ENCODE data around the gene PTK7.

The PTK7 gene

GRCh38 chr6:43202451-43202850 lies 126.3 kb downstream of the PTK7 start:
- no CpG with 5 or more reads among the region's 5 CpGs for WGBS, 2 donors (ENCODE audit: extremely low coverage in 2 of 2, insufficient read length in 2 of 2, insufficient replicate concordance in 1 of 2)

GRCh38 chr6:43203029-43203717 lies 127.1 kb downstream of the PTK7 start:
- no peak overlapping the region for H2BK120ac ChIP-seq (ENCODE audit: low read depth, low read length)
- no peak overlapping the region for H3K23ac ChIP-seq (ENCODE audit: low read depth, low read length, poor library complexity)
- H2BK5ac ChIP-seq (ENCODE audit: low read length), result no peak overlapping the region
- no peak overlapping the region for H4K91ac ChIP-seq (ENCODE audit: low read depth, low read length, poor library complexity)
- H2BK15ac ChIP-seq (ENCODE audit: low read length), result no peak overlapping the region
- DNase-seq (ENCODE audit: low spot score), result no peak
- peak overlapping the region; percentile 45 for H3K9ac ChIP-seq (ENCODE audit: low read depth, low read length, poor library complexity)
- H3K36me3 ChIP-seq (replicated peaks in 1 of 2; ENCODE audit: control insufficient read depth in 2 of 2, insufficient read depth in 2 of 2, low read length in 2 of 2), result peaks cover 3 to 32% of the 10 kb centered on the region in 2 donors
- no peak overlapping the region for H2AK5ac ChIP-seq (ENCODE audit: low read depth, low read length)
- no peaks in the 10 kb centered on the region for H3K79me1 ChIP-seq (ENCODE audit: low read depth, low read length)
- no peak overlapping the region for H3K27ac ChIP-seq (replicated peaks; ENCODE audit: low read length)
- 100% methylated on average over 1 of the region's 17 CpGs; no CpG with 5 or more reads in 1 of the 2 donors for WGBS, 2 donors (ENCODE audit: extremely low coverage in 2 of 2, insufficient read length in 2 of 2, insufficient replicate concordance in 1 of 2)
- H3K4ac ChIP-seq (ENCODE audit: low read length), result no peak overlapping the region
- no peak overlapping the region for H3K4me2 ChIP-seq (ENCODE audit: insufficient read depth, low read length, poor library complexity, severe bottlenecking)
- H3K27me3 ChIP-seq (ENCODE audit: control insufficient read depth in 3 of 3, insufficient read depth in 3 of 3, low read depth in 1 of 3, low read length in 3 of 3), result no peaks in the 10 kb centered on the region
- H2BK12ac ChIP-seq (ENCODE audit: low read length), result no peak overlapping the region
- H3K4me3 ChIP-seq (ENCODE audit: low read length in 2 of 2), result no peak overlapping the region
- H4K8ac ChIP-seq (ENCODE audit: low read depth, low read length), result no peak overlapping the region
- no peak overlapping the region for H3K14ac ChIP-seq (ENCODE audit: low read length)
- no peaks in the 10 kb centered on the region for H3K4me1 ChIP-seq (ENCODE audit: control insufficient read depth in 2 of 2, insufficient read depth in 1 of 2, low read depth in 1 of 2, low read length in 2 of 2)
- no peaks in the 10 kb centered on the region for H3K9me3 ChIP-seq (replicated peaks in 1 of 2; ENCODE audit: control insufficient read depth in 2 of 2, insufficient read depth in 1 of 2, low read depth in 1 of 2, low read length in 2 of 2)
- H3K18ac ChIP-seq (ENCODE audit: low read length), result no peak overlapping the region
- no peak overlapping the region for H2AFZ ChIP-seq (ENCODE audit: low read length)

More at GRCh38 chr6:43202451-43202850, 126.3 kb downstream of the PTK7 start:
- H4K91ac ChIP-seq (ENCODE audit: low read depth, low read length, poor library complexity), result no peak overlapping the region
- H2BK12ac ChIP-seq (ENCODE audit: low read length), result peak overlapping the region; percentile 63
- DNase-seq (ENCODE audit: low spot score), result no peak
- no peak overlapping the region for H2BK15ac ChIP-seq (ENCODE audit: low read length)
- no peaks in the 10 kb centered on the region for H3K9me3 ChIP-seq (replicated peaks in 1 of 2; ENCODE audit: control insufficient read depth in 2 of 2, insufficient read depth in 1 of 2, low read depth in 1 of 2, low read length in 2 of 2)
- no peak overlapping the region for H3K27ac ChIP-seq (replicated peaks; ENCODE audit: low read length)
- peaks cover 3 to 38% of the 10 kb centered on the region in 2 donors for H3K36me3 ChIP-seq (replicated peaks in 1 of 2; ENCODE audit: control insufficient read depth in 2 of 2, insufficient read depth in 2 of 2, low read length in 2 of 2)
- H3K4me2 ChIP-seq (ENCODE audit: insufficient read depth, low read length, poor library complexity, severe bottlenecking), result no peak overlapping the region
- H3K4me3 ChIP-seq (ENCODE audit: low read length in 2 of 2), result no peak overlapping the region
- no peak overlapping the region for H3K18ac ChIP-seq (ENCODE audit: low read length)
- H3K4me1 ChIP-seq (ENCODE audit: control insufficient read depth in 2 of 2, insufficient read depth in 1 of 2, low read depth in 1 of 2, low read length in 2 of 2), result no peaks in the 10 kb centered on the region
- no peak overlapping the region for H2BK5ac ChIP-seq (ENCODE audit: low read length)
- no peak overlapping the region for H2AFZ ChIP-seq (ENCODE audit: low read length)
- H2BK120ac ChIP-seq (ENCODE audit: low read depth, low read length), result no peak overlapping the region
- no peak overlapping the region for H3K9ac ChIP-seq (ENCODE audit: low read depth, low read length, poor library complexity)
- no peaks in the 10 kb centered on the region for H3K79me1 ChIP-seq (ENCODE audit: low read depth, low read length)
- H4K8ac ChIP-seq (ENCODE audit: low read depth, low read length), result no peak overlapping the region
- no peak overlapping the region for H3K23ac ChIP-seq (ENCODE audit: low read depth, low read length, poor library complexity)
- no peak overlapping the region for H2AK5ac ChIP-seq (ENCODE audit: low read depth, low read length)
- H3K14ac ChIP-seq (ENCODE audit: low read length), result no peak overlapping the region
- H3K4ac ChIP-seq (ENCODE audit: low read length), result no peak overlapping the region
- H3K27me3 ChIP-seq (ENCODE audit: control insufficient read depth in 3 of 3, insufficient read depth in 3 of 3, low read depth in 1 of 3, low read length in 3 of 3), result no peaks in the 10 kb centered on the region

- Histone ChIP-seq H3K9me3 (replicated peaks in 1 of 2; ENCODE audit: control insufficient read depth in 2 of 2, insufficient read depth in 1 of 2, low read depth in 1 of 2, low read length in 2 of 2) (no peaks in the 10 kb centered on the region), H3K4me1 (ENCODE audit: control insufficient read depth in 2 of 2, insufficient read depth in 1 of 2, low read depth in 1 of 2, low read length in 2 of 2) (no peaks in the 10 kb centered on the region), H4K91ac (ENCODE audit: low read depth, low read length, poor library complexity) (no peak overlapping the region), H2AFZ (ENCODE audit: low read length) (no peak overlapping the region), H3K36me3 (replicated peaks in 1 of 2; ENCODE audit: control insufficient read depth in 2 of 2, insufficient read depth in 2 of 2, low read length in 2 of 2) (peaks cover 3 to 27% of the 10 kb centered on the region in 2 donors), H2BK5ac (ENCODE audit: low read length) (no peak overlapping the region), H3K4ac (ENCODE audit: low read length) (no peak overlapping the region), H2BK120ac (ENCODE audit: low read depth, low read length) (no peak overlapping the region), H3K18ac (ENCODE audit: low read length) (no peak overlapping the region), H3K23ac (ENCODE audit: low read depth, low read length, poor library complexity) (no peak overlapping the region), H2AK5ac (ENCODE audit: low read depth, low read length) (no peak overlapping the region), H3K27me3 (ENCODE audit: control insufficient read depth in 3 of 3, insufficient read depth in 3 of 3, low read depth in 1 of 3, low read length in 3 of 3) (no peaks in the 10 kb centered on the region), H3K4me3 (ENCODE audit: low read length in 2 of 2) (no peak overlapping the region), H2BK15ac (ENCODE audit: low read length) (no peak overlapping the region), H3K27ac (replicated peaks; ENCODE audit: low read length) (no peak overlapping the region), H3K9ac (ENCODE audit: low read depth, low read length, poor library complexity) (peak overlapping the region; percentile 22), H3K14ac (ENCODE audit: low read length) (no peak overlapping the region), H3K79me1 (ENCODE audit: low read depth, low read length) (no peaks in the 10 kb centered on the region), H2BK12ac (ENCODE audit: low read length) (no peak overlapping the region), H3K4me2 (ENCODE audit: insufficient read depth, low read length, poor library complexity, severe bottlenecking) (no peak overlapping the region), H4K8ac (ENCODE audit: low read depth, low read length) (no peak overlapping the region)
- no CpG with 5 or more reads among the region's 8 CpGs for WGBS, 2 donors (ENCODE audit: extremely low coverage in 2 of 2, insufficient read length in 2 of 2, insufficient replicate concordance in 1 of 2)
- no peak for DNase-seq (ENCODE audit: low spot score)
Measured at GRCh38 chr6:43203718-43204095, 127.6 kb downstream of the PTK7 start.

GRCh38 chr6:43204271-43205105 lies 128.4 kb downstream of the PTK7 start:
- no peak overlapping the region for H3K4ac ChIP-seq (ENCODE audit: low read length)
- WGBS, 2 donors (ENCODE audit: extremely low coverage in 2 of 2, insufficient read length in 2 of 2, insufficient replicate concordance in 1 of 2), result no CpG with 5 or more reads among the region's 23 CpGs
- no peak overlapping the region for H3K4me3 ChIP-seq (ENCODE audit: low read length in 2 of 2)
- no peak overlapping the region for H2AFZ ChIP-seq (ENCODE audit: low read length)
- peaks cover 3 to 27% of the 10 kb centered on the region in 2 donors for H3K36me3 ChIP-seq (replicated peaks in 1 of 2; ENCODE audit: control insufficient read depth in 2 of 2, insufficient read depth in 2 of 2, low read length in 2 of 2)
- no peak overlapping the region for H3K23ac ChIP-seq (ENCODE audit: low read depth, low read length, poor library complexity)
- no peak overlapping the region for H4K91ac ChIP-seq (ENCODE audit: low read depth, low read length, poor library complexity)
- H3K9me3 ChIP-seq (replicated peaks in 1 of 2; ENCODE audit: control insufficient read depth in 2 of 2, insufficient read depth in 1 of 2, low read depth in 1 of 2, low read length in 2 of 2), result no peaks in the 10 kb centered on the region
- H2BK120ac ChIP-seq (ENCODE audit: low read depth, low read length), result no peak overlapping the region
- no peak overlapping the region for H3K14ac ChIP-seq (ENCODE audit: low read length)
- H3K27me3 ChIP-seq (ENCODE audit: control insufficient read depth in 3 of 3, insufficient read depth in 3 of 3, low read depth in 1 of 3, low read length in 3 of 3), result no peaks in the 10 kb centered on the region
- no peaks in the 10 kb centered on the region for H3K4me1 ChIP-seq (ENCODE audit: control insufficient read depth in 2 of 2, insufficient read depth in 1 of 2, low read depth in 1 of 2, low read length in 2 of 2)
- H2BK12ac ChIP-seq (ENCODE audit: low read length), result no peak overlapping the region
- H3K79me1 ChIP-seq (ENCODE audit: low read depth, low read length), result no peaks in the 10 kb centered on the region
- no peak overlapping the region for H3K9ac ChIP-seq (ENCODE audit: low read depth, low read length, poor library complexity)
- H2BK5ac ChIP-seq (ENCODE audit: low read length), result no peak overlapping the region
- no peak overlapping the region for H3K4me2 ChIP-seq (ENCODE audit: insufficient read depth, low read length, poor library complexity, severe bottlenecking)
- no peak overlapping the region for H2AK5ac ChIP-seq (ENCODE audit: low read depth, low read length)
- no peak overlapping the region for H2BK15ac ChIP-seq (ENCODE audit: low read length)
- no peak overlapping the region for H4K8ac ChIP-seq (ENCODE audit: low read depth, low read length)
- no peak for DNase-seq (ENCODE audit: low spot score)
- no peak overlapping the region for H3K18ac ChIP-seq (ENCODE audit: low read length)
- H3K27ac ChIP-seq (replicated peaks; ENCODE audit: low read length), result no peak overlapping the region
